Endometrial microvascular endothelial cells (primary cell): ENCODE data around the gene SMYD3. TPM values are rescaled to one million over a fixed set of nuclear protein-coding genes. Genes with fewer than 3 reads are reported as not detected.

Experiments used
- in situ Hi-C: cut with HindIII; loops from 2 replicates; pipeline ENCODE4 v1.10.0; 2017; ENCODE audit warnings: low sequenced_read_pairs, low pct_unique_long_range_greater_than_20kb; ENCODE audit errors: inconsistent ontology term
- total RNA-seq: library from RNA; depleted of rRNA; stranded (reverse); fragments of >200 nt; gene quantifications from one replicate; pipeline ENCODE4 v1.2.3, GENCODE V29; 2015; ENCODE audit errors: inconsistent ontology term

The SMYD3 gene
- total RNA-seq, 1 donor from 2014 or later: 16.6 TPM

GRCh38 chr1:245812278-245812677, 694.8 kb downstream of the SMYD3 start:
- in situ Hi-C loops: no loop called here

- in situ Hi-C loops: no loop called here
Observed at GRCh38 chr1:245810789-245811337, 696.2 kb downstream of the SMYD3 start.

- in situ Hi-C loops: no loop called here
Observed at GRCh38 chr1:245810181-245810769, 696.8 kb downstream of the SMYD3 start.

- in situ Hi-C loops: no loop called here
Observed at GRCh38 chr1:245809361-245809760, 697.7 kb downstream of the SMYD3 start.

GRCh38 chr1:245807954-245808719, 698.9 kb downstream of the SMYD3 start:
- in situ Hi-C loops: no loop called here

GRCh38 chr1:245807306-245807705, 699.8 kb downstream of the SMYD3 start:
- in situ Hi-C loops: no loop called here

GRCh38 chr1:245805532-245805931, 701.5 kb downstream of the SMYD3 start:
- in situ Hi-C loops: no loop called here

- in situ Hi-C loops: no loop called here
Observed at GRCh38 chr1:245804696-245805095, 702.4 kb downstream of the SMYD3 start.

GRCh38 chr1:245803666-245804037, 703.4 kb downstream of the SMYD3 start:
- in situ Hi-C loops: no loop called here

GRCh38 chr1:245802941-245803665, 704.0 kb downstream of the SMYD3 start:
- in situ Hi-C loops: no loop called here

GRCh38 chr1:245800901-245801605, 706.0 kb downstream of the SMYD3 start:
- in situ Hi-C loops: no loop called here

GRCh38 chr1:245798349-245798711, 708.7 kb downstream of the SMYD3 start:
- in situ Hi-C loops: no loop called here

- in situ Hi-C loops: no loop called here
Observed at GRCh38 chr1:245797592-245798348, 709.3 kb downstream of the SMYD3 start.

- in situ Hi-C loops: no loop called here
Observed at GRCh38 chr1:245791410-245792312, 715.4 kb downstream of the SMYD3 start.

- in situ Hi-C loops: no loop called here
Observed at GRCh38 chr1:245790441-245790840, 716.6 kb downstream of the SMYD3 start.

- in situ Hi-C loops: no loop called here
Observed at GRCh38 chr1:245788886-245789285, 718.2 kb downstream of the SMYD3 start.

GRCh38 chr1:245788269-245788668, 718.8 kb downstream of the SMYD3 start:
- in situ Hi-C loops: no loop called here

GRCh38 chr1:245786948-245787347, 720.1 kb downstream of the SMYD3 start:
- in situ Hi-C loops: no loop called here
